HG02642 (cell line): ENCODE results near the gene CD34.

Experiments
- ATAC-seq: cut with Tn5 transposase; IDR thresholded peaks from one replicate; pipeline ENCODE4 v1.9.1; 2021; ENCODE audit warnings: mild to moderate bottlenecking; ENCODE audit not compliant: unreplicated experiment, poor library complexity

The CD34 gene

GRCh38 chr1:207903053-207903452, 7.9 kb downstream of the CD34 start:
- ATAC-seq = no peak

GRCh38 chr1:207902566-207902965, 8.4 kb downstream of the CD34 start:
- ATAC-seq = no peak

GRCh38 chr1:207901041-207901653, 9.8 kb downstream of the CD34 start:
- ATAC-seq = no peak

- ATAC-seq = no peak
Measured at GRCh38 chr1:207898836-207899235, 12.1 kb downstream of the CD34 start.

- no peak for ATAC-seq
Measured at GRCh38 chr1:207898260-207898659, 12.7 kb downstream of the CD34 start.

- no peak for ATAC-seq
Measured at GRCh38 chr1:207897188-207897587, 13.7 kb downstream of the CD34 start.

- ATAC-seq = no peak
Measured at GRCh38 chr1:207896547-207896946, 14.4 kb downstream of the CD34 start.

- no peak for ATAC-seq
Measured at GRCh38 chr1:207894704-207895103, 16.2 kb downstream of the CD34 start.

GRCh38 chr1:207893737-207894582, 17.0 kb downstream of the CD34 start:
- no peak for ATAC-seq

GRCh38 chr1:207892764-207893163, 18.2 kb downstream of the CD34 start:
- no peak for ATAC-seq

- ATAC-seq = no peak
Measured at GRCh38 chr1:207891148-207891547, 19.8 kb downstream of the CD34 start.

- no peak for ATAC-seq
Measured at GRCh38 chr1:207890136-207890738, 20.7 kb downstream of the CD34 start.

GRCh38 chr1:207888652-207889051, 22.3 kb downstream of the CD34 start:
- no peak for ATAC-seq

- ATAC-seq = no peak
Measured at GRCh38 chr1:207887542-207888201, 23.3 kb downstream of the CD34 start.

GRCh38 chr1:207886227-207886626, 24.7 kb downstream of the CD34 start:
- no peak for ATAC-seq

GRCh38 chr1:207885129-207886032, 25.5 kb downstream of the CD34 start:
- peak; percentile 77 for ATAC-seq

GRCh38 chr1:207884266-207885029, 26.5 kb downstream of the CD34 start:
- no peak for ATAC-seq

- no peak for ATAC-seq
Measured at GRCh38 chr1:207883660-207884250, 27.2 kb downstream of the CD34 start.
